NCI-H226 (cell line): ENCODE results near the gene NBEA.
"Not testable (repeated sequence)": the region's sequence is repeated elsewhere in the genome, so short reads cannot be mapped to it uniquely, and the experiment has no call there.

Experiments used
- DNase-seq: peaks from one replicate; pipeline ENCODE4 v3.0.0-alpha.2; 2015

NBEA gene

DNA sequence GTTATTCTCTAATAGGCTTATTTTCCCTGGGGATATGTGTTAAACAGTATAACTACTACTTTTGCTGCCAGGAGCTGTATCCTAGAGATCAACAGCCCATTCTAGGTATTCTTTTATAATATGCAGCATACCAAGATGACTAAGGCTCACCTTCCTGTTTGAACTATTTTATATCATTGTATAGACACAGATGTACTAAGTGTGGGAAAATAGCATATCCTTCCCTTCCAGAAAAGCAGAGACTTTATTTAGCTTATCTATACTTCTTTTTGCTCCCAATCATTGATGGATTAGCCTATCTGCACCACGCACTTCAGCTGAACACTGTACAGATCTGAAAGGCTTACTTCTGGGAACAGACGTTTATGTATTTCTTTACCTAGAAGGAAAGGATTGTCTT is 451.8 kb downstream of the NBEA start:
- no peak for DNase-seq

GRCh38 chr13:35408285-35408684 is 466.2 kb downstream of the NBEA start:
- not testable (repeated sequence) for DNase-seq

GRCh38 chr13:35411059-35411744 is 469.1 kb downstream of the NBEA start:
- DNase-seq = no peak

DNA sequence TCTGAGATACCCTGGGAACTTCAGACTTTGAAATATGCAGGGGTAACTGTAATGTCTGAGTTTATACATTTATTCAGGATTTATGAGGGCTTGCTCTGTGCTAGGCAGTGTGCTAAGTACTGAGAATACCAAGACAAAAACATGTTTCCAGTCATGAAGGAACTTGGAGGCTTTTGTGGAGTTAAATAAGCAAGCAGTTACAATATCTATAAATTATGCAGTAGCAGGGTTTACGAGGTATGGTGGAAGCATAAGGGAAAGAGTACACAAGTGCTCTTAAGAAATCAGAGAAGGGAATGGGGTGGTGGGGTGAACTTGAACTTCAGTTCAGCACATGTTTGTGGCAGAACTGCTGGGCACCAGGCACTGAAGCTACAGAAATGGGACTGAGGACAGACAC is 506.4 kb downstream of the NBEA start:
- no peak for DNase-seq

GRCh38 chr13:35449821-35450220 is 507.8 kb downstream of the NBEA start:
- no peak for DNase-seq

- DNase-seq = no peak
These were observed 513.0 kb downstream of the NBEA start for GRCh38 chr13:35455022-35455421.

DNA sequence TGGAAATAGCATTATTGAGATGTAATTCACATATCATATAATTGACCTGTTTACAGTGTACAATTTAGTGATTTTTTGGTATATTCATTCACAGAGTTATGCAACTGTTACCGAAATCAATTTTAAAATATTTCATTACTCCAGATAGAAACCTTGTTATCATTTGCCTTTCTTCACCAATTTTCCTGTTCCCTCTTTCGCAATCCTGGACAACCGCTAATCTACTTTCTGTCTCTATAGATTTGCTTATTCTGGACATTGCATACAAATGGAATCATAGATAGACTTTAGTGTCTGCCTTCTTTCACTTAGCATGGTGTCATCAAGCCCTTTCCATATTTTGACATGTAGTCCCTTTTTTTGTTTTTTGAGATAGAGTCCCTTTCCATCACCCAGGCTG is 515.2 kb downstream of the NBEA start:
- no peak for DNase-seq

GRCh38 chr13:35460061-35460460 is 518.0 kb downstream of the NBEA start:
- no peak for DNase-seq

GRCh38 chr13:35465371-35465770 is 523.3 kb downstream of the NBEA start:
- no peak for DNase-seq

DNA sequence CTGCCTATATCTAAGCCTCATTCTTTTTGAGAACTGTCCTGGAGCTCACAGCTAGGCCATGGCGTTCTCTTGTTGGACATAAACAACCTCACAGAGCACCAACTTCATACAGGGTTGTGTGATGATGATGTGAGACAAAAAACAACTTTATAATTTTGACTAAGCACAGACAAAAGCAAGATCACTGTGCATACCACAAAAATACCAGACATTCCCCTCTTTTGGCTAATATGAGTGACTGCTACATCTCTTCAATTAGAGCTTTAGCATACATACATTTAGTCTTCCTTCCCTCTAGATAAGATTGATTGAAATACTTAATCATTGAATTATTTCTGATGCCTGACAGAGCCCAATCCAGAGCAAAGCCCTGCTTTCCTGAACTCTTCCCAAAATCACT is 526.1 kb downstream of the NBEA start:
- no peak for DNase-seq

- no peak for DNase-seq
These were observed 527.9 kb downstream of the NBEA start for GRCh38 chr13:35469806-35470525.

DNA sequence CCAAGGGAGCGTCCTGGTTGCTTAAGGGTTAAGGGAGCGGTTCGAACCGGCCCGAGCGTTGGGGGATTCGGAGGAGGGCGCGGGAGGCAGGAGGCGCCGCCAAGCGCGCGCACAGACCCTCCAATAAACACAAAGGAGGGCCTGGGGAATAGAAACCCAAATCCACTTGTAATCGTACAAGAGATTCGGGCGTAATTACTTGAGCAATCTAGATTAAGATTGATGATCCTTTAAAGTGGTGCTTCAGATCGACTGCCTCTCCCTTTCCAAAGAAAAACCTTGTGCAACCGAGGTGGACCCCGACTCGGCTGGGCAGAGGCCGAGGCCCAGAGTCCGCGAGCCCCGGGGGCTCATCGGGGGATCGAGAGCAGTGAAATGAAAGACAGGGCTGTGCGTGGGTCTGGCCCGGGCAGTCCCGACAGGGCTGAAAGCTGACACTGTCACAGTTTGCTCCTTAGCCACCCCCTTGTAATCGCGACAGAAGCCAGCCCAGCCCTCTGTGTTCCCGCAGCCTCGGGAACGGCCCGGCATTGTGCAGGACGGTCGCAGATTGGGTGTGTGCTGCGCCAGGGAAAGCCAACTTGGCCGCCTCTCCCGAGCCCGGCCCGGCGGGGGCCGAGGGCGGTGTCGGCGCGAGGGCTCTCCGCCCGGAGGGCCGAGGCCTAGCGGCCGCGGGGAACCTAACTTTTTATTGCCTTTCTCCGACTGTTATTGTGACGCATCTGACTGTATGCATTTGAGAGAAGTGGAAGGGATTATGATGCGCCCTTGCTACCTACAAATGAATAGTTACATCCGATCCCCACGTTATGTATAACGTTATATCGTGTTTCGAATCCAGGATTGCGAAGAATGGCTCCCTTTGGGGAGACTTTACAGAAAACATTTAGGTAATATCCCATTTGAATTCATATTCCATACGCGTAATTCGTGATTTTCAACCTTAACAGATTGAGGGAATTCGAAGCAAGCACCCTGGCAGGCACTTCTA is 528.9 kb downstream of the NBEA start:
- no peak for DNase-seq

- DNase-seq = no peak
These were observed 529.7 kb downstream of the NBEA start for GRCh38 chr13:35471706-35472322.

- no peak for DNase-seq
These were observed 530.3 kb downstream of the NBEA start for GRCh38 chr13:35472323-35472881.

DNA sequence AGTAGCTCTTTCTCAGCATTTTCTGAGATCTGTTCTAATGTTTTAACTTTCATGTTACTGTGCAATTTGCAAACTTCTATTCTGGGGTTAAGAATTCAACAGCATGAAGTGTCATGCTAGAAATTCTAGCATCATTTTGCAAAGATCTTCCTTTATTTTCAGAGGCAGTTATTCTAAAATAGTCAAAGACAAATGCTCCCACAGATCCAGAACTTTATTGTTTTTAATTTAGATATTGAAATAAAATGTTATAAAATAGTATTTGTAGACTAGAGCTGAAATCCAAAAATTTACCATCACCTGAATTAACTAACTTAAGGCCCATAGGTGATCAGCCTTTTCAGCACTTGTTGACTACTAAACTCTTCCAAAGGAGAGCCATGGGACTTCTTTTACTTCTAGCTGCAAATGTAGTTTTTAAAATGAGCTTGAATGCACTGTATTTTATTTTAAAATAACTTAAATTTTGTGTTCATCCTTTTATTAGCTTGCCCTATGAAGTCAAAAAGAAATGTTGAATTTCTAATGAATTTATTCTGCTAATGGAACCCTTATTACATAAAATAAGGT is 531.2 kb downstream of the NBEA start:
- DNase-seq = no peak

GRCh38 chr13:35473802-35474201 is 531.7 kb downstream of the NBEA start:
- DNase-seq = no peak

DNA sequence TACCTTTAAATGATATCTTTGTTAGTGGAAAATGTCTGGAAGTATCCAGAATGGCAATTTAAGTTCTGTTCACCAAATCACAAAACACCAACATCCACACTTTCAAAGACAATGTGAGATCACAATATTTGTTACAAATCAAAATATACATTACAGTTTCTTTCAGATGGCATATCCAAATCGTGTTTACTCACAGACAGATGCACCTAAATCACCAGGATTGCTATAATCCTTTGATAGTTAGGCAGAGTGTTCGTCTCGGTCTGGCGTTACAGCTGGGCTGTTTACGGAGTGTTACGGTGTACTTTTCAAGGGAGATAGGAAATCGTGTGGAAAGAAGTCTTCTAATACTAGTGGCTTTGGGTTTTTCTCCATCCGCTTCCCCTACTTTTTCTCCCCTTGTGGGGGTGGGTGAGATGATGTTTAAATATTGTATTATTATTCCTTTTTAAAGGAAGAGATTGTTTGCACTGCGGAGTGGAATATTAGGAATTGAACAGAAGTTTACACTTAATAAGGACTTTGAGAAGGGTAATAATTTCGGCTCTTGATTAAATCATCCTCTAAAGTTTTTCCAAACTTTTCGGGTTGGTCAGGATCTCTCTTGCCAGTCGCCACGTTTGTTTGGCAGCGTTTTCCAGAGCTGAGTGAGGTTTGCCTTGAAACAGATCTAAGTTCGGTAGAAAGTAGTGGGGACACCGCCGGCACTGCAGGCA is 532.6 kb downstream of the NBEA start:
- no peak for DNase-seq

GRCh38 chr13:35475212-35475959 is 533.3 kb downstream of the NBEA start:
- no peak for DNase-seq

DNA sequence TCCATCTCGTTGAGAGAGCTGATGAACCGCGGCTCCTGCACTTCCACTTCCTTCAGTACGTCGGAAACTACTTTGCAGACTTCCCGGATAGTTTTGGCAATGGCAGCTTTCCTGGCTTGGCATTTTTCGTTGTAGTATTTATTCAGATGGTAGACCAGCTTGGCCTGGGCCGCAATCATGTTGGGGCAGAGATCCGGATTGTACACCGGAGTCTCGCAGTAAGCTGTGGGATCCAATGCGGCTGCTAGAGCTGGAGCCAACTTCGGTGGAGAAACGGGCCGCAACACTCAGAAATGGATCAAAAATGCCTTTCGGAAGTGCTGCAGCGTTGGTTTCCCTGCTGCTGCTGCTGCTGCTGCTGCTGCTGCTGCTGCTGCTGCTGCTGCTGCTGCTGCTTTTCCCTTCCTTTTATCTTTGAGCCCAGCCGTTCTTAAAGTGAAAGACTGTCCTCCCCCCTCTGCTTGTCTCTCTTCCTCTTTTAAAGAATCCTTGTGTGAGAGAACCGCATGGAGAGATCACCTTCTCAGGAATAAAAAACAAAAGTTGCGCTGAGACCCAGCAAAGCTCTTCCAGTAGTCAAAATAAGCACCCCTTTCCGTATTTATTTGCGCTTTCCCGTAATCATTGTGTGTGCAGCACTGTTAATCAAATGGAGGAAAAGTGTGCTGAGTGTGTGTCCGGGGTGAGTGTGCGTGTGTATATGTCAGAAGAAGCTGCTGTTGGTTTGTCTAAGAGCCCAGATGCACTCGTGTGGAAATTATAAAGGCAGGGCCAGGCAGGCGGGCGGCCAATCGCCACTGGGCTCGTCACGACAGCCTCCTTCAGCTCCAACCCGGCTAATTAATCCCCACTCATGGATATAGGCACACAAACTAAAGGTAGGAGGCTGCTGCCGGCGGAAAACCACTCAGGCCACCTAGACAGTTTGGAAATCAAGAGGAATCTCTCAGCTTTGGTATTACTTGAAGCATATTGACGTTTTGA is 534.2 kb downstream of the NBEA start, which contains the start of gene MAB21L1:
Gene MAB21L1 (minus strand): TSS at position 730 of the 984 bp plus-strand sequence. CDS start 551 bp downstream, at position 179.
- DNase-seq = no peak
